ENCODE results near the gene CCDC177.

CCDC177 gene

GRCh38 chr14:69580009-69580577 lies 5.4 kb upstream of the CCDC177 start:
- Histone ChIP-seq H3K36me3 (ENCODE audit: insufficient read depth, low read length) (no peaks in the 10 kb centered on the region), H3K4me1 (ENCODE audit: control insufficient read depth, insufficient read depth, low read length, unreplicated experiment) (peaks cover 30% of the 10 kb centered on the region), H3K27me3 (ENCODE audit: insufficient read depth, low read length) (peaks cover 8% of the 10 kb centered on the region), H2AFZ (ENCODE audit: low read length, unreplicated experiment) (no peak overlapping the region), H3K4me3 (ENCODE audit: low read depth, low read length) (no peak overlapping the region), H3K79me2 (ENCODE audit: control insufficient read depth, insufficient read depth, low read length, unreplicated experiment) (no peaks in the 10 kb centered on the region), H3K27ac (ENCODE audit: low read depth, low read length) (peak overlapping the region; percentile 83)

DNA sequence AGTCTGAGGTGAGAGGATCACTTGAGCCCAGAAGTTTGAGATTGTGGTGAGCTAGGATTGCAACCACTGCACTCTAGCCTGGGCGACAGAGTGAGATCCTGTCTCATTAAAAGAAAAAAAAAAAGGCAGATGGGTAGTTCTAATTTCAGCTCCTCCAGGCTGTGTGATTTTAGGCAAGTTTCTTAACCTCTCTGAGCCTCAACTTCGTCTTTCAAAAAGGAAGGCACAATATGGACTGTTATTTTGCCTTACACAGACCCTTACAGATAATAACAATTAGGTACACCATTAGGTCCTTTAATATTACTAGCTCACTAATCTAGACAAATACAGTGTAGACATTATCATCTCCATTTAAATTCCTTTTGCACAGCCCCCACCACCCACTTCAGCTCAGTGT lies 4.8 kb upstream of the CCDC177 start:
- Histone ChIP-seq H3K4me3 (ENCODE audit: low read depth, low read length) (no peak overlapping the region), H2AFZ (ENCODE audit: low read length, unreplicated experiment) (no peak overlapping the region), H3K27ac (ENCODE audit: low read depth, low read length) (peak overlapping the region; percentile 83), H3K79me2 (ENCODE audit: control insufficient read depth, insufficient read depth, low read length, unreplicated experiment) (no peaks in the 10 kb centered on the region), H3K4me1 (ENCODE audit: control insufficient read depth, insufficient read depth, low read length, unreplicated experiment) (peaks cover 27% of the 10 kb centered on the region), H3K27me3 (ENCODE audit: insufficient read depth, low read length) (peaks cover 12% of the 10 kb centered on the region), H3K36me3 (ENCODE audit: insufficient read depth, low read length) (no peaks in the 10 kb centered on the region)

- Histone ChIP-seq H3K79me2 (ENCODE audit: control insufficient read depth, insufficient read depth, low read length, unreplicated experiment) (no peaks in the 10 kb centered on the region), H3K36me3 (ENCODE audit: insufficient read depth, low read length) (no peaks in the 10 kb centered on the region), H3K27ac (ENCODE audit: low read depth, low read length) (no peak overlapping the region), H2AFZ (ENCODE audit: low read length, unreplicated experiment) (no peak overlapping the region), H3K27me3 (ENCODE audit: insufficient read depth, low read length) (peaks cover 58% of the 10 kb centered on the region), H3K4me1 (ENCODE audit: control insufficient read depth, insufficient read depth, low read length, unreplicated experiment) (peaks cover 9% of the 10 kb centered on the region), H3K4me3 (ENCODE audit: low read depth, low read length) (no peak overlapping the region)
These were observed 254 bp upstream of the CCDC177 start for GRCh38 chr14:69574954-69575295.

GRCh38 chr14:69573831-69574262 lies 824 bp downstream of the CCDC177 start:
- H3K79me2 ChIP-seq (ENCODE audit: control insufficient read depth, insufficient read depth, low read length, unreplicated experiment) = no peaks in the 10 kb centered on the region
- peaks cover 68% of the 10 kb centered on the region for H3K27me3 ChIP-seq (ENCODE audit: insufficient read depth, low read length)
- peak overlapping the region; percentile 70 for H3K4me3 ChIP-seq (ENCODE audit: low read depth, low read length)
- no peak overlapping the region for H3K27ac ChIP-seq (ENCODE audit: low read depth, low read length)
- no peaks in the 10 kb centered on the region for H3K4me1 ChIP-seq (ENCODE audit: control insufficient read depth, insufficient read depth, low read length, unreplicated experiment)
- no peaks in the 10 kb centered on the region for H3K36me3 ChIP-seq (ENCODE audit: insufficient read depth, low read length)
- H2AFZ ChIP-seq (ENCODE audit: low read length, unreplicated experiment) = no peak overlapping the region

- no peaks in the 10 kb centered on the region for H3K79me2 ChIP-seq (ENCODE audit: control insufficient read depth, insufficient read depth, low read length, unreplicated experiment)
- peaks cover 74% of the 10 kb centered on the region for H3K27me3 ChIP-seq (ENCODE audit: insufficient read depth, low read length)
- no peaks in the 10 kb centered on the region for H3K4me1 ChIP-seq (ENCODE audit: control insufficient read depth, insufficient read depth, low read length, unreplicated experiment)
- no peak overlapping the region for H2AFZ ChIP-seq (ENCODE audit: low read length, unreplicated experiment)
- no peak overlapping the region for H3K27ac ChIP-seq (ENCODE audit: low read depth, low read length)
- peak overlapping the region; percentile 18 for H3K4me3 ChIP-seq (ENCODE audit: low read depth, low read length)
- H3K36me3 ChIP-seq (ENCODE audit: insufficient read depth, low read length) = no peaks in the 10 kb centered on the region
These were observed 1.4 kb downstream of the CCDC177 start for GRCh38 chr14:69573205-69573830.

- Histone ChIP-seq H3K4me3 (ENCODE audit: low read depth, low read length) (no peak overlapping the region), H3K27ac (ENCODE audit: low read depth, low read length) (no peak overlapping the region)
These were observed 1.9 kb downstream of the CCDC177 start for GRCh38 chr14:69572841-69573135.

DNA sequence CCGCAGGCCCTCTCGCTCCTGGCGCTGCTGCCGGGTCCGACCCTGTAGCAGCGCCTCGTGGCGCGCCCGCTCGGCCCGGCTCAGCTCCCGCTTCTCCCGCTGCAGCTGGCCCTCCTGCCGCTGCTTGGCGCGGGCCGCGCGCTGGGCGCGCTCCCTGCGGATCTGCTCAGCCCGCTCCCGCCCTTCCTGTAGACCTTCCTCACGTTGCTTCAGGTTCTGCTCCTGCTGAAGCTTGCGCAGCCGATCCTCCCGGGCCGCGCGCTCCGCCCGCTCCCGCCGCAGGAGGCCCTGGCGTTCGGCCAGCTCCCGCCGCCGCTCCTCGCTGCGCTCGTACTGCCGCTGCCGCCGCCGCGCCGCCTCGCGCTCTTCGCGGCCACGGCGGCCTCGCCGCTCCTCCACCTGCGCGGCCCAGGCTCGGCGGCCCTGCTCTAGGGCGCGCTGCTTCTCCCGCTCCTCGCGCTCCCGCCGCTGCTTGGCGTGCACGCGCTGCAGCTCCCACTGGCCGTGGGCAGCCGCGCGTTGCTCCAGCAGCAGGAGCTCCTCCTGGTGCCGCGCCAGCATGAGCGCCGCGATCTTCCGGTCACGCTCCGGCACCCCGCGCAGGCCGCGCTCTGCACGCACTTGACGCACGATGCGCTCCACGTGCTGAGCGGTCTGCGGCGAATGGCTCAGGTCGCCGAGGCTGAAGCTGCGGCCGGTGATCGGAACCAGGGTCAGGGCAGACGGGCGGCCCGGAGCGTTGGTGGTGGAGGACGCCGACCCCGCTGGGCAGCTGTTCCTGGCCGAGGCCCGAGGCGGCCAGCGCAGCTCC lies 2.4 kb downstream of the CCDC177 start:
- peaks cover 85% of the 10 kb centered on the region for H3K27me3 ChIP-seq (ENCODE audit: insufficient read depth, low read length)
- no peak overlapping the region for H2AFZ ChIP-seq (ENCODE audit: low read length, unreplicated experiment)
- peak overlapping the region; percentile 63 for H3K4me3 ChIP-seq (ENCODE audit: low read depth, low read length)
- H3K27ac ChIP-seq (ENCODE audit: low read depth, low read length) = no peak overlapping the region
- H3K79me2 ChIP-seq (ENCODE audit: control insufficient read depth, insufficient read depth, low read length, unreplicated experiment) = no peaks in the 10 kb centered on the region
- H3K4me1 ChIP-seq (ENCODE audit: control insufficient read depth, insufficient read depth, low read length, unreplicated experiment) = no peaks in the 10 kb centered on the region
- no peaks in the 10 kb centered on the region for H3K36me3 ChIP-seq (ENCODE audit: insufficient read depth, low read length)

More at GRCh38 chr14:69572841-69573135, 1.9 kb downstream of the CCDC177 start:
- Histone ChIP-seq H3K36me3 (ENCODE audit: insufficient read depth, low read length) (no peaks in the 10 kb centered on the region), H3K27me3 (ENCODE audit: insufficient read depth, low read length) (peaks cover 79% of the 10 kb centered on the region), H3K4me1 (ENCODE audit: control insufficient read depth, insufficient read depth, low read length, unreplicated experiment) (no peaks in the 10 kb centered on the region), H2AFZ (ENCODE audit: low read length, unreplicated experiment) (no peak overlapping the region), H3K79me2 (ENCODE audit: control insufficient read depth, insufficient read depth, low read length, unreplicated experiment) (no peaks in the 10 kb centered on the region)

DNA sequence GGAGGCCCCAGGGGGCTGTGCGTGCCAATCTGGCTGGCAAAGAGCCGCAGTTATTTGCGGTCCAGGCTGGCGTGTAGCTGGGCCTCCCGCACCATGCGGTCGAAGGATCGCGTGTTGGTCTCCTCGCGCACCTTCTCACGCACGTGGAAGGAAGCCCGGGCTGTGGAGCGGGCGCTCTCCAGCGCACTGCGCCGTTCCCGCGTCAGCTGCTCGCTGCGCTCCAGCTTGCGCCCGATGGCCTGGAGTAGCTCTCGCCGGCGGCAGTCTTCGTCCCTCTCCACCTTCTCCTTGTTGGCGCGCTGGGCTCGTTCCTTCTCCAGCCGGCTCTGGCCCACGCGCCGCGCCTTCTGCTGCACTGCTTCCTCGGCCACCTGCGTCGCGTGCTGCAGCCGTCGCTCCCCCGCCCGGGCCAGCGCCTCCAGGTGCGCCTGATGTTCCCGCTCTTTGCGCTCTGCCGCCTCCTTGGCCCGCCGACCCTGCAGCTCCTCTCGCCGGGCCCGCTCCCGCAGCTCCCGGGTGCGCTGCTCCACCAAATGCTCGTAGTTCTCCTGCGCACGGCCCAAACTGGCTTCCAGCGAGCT lies 3.1 kb downstream of the CCDC177 start:
- Histone ChIP-seq H3K36me3 (ENCODE audit: insufficient read depth, low read length) (no peaks in the 10 kb centered on the region), H3K27me3 (ENCODE audit: insufficient read depth, low read length) (peaks cover 91% of the 10 kb centered on the region), H3K79me2 (ENCODE audit: control insufficient read depth, insufficient read depth, low read length, unreplicated experiment) (no peaks in the 10 kb centered on the region), H3K27ac (ENCODE audit: low read depth, low read length) (no peak overlapping the region), H3K4me1 (ENCODE audit: control insufficient read depth, insufficient read depth, low read length, unreplicated experiment) (no peaks in the 10 kb centered on the region), H2AFZ (ENCODE audit: low read length, unreplicated experiment) (no peak overlapping the region), H3K4me3 (ENCODE audit: low read depth, low read length) (peak overlapping the region; percentile 63)

GRCh38 chr14:69570836-69571330 lies 3.8 kb downstream of the CCDC177 start:
- Histone ChIP-seq H3K36me3 (ENCODE audit: insufficient read depth, low read length) (no peaks in the 10 kb centered on the region), H3K79me2 (ENCODE audit: control insufficient read depth, insufficient read depth, low read length, unreplicated experiment) (no peaks in the 10 kb centered on the region), H3K27ac (ENCODE audit: low read depth, low read length) (no peak overlapping the region), H3K4me1 (ENCODE audit: control insufficient read depth, insufficient read depth, low read length, unreplicated experiment) (no peaks in the 10 kb centered on the region), H3K4me3 (ENCODE audit: low read depth, low read length) (no peak overlapping the region), H2AFZ (ENCODE audit: low read length, unreplicated experiment) (no peak overlapping the region), H3K27me3 (ENCODE audit: insufficient read depth, low read length) (peaks cover 93% of the 10 kb centered on the region)

- Histone ChIP-seq H3K27me3 (ENCODE audit: insufficient read depth, low read length) (peaks cover 98% of the 10 kb centered on the region), H3K36me3 (ENCODE audit: insufficient read depth, low read length) (no peaks in the 10 kb centered on the region), H3K27ac (ENCODE audit: low read depth, low read length) (no peak overlapping the region), H3K4me1 (ENCODE audit: control insufficient read depth, insufficient read depth, low read length, unreplicated experiment) (no peaks in the 10 kb centered on the region), H2AFZ (ENCODE audit: low read length, unreplicated experiment) (no peak overlapping the region), H3K79me2 (ENCODE audit: control insufficient read depth, insufficient read depth, low read length, unreplicated experiment) (no peaks in the 10 kb centered on the region), H3K4me3 (ENCODE audit: low read depth, low read length) (no peak overlapping the region)
These were observed 4.8 kb downstream of the CCDC177 start for GRCh38 chr14:69569859-69570258.
